ENCODE measurements around the gene PAM16.

Gene PAM16

DNA sequence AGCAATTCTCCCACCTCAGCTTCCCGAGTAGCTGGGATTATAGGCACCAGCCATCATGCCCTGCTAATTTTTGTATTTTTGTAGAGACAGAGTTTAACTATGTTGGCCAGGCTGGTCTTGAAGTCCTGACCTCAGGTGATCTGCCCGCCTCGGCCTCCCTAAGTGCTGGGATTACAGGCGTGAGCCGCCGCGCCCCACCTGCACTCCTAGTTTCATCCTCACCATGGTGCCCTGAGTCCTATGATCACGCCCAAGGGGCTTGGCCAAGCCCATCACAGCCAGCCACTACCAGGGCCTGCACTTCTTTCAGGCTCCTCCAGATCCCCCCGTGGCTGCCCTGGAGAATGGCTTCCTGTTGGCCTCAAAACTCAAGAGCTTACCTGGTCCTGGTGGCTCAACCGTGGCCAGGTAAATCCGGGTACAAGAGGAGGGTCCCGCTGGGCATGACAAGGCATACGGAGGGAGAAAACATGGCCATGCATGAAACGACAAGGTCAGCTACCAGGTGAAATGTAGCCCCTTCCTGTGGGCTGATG lies 57.9 kb downstream of the PAM16 start:
- no peak overlapping the region for H3K27ac Mint-ChIP-seq
- H3K4me3 Mint-ChIP-seq, result no peak overlapping the region
- DNase-seq (no peak), ATAC-seq (replicated peaks) (no peak)
- peaks cover 5 to 13% of the 10 kb centered on the region in 2 donors for H3K4me1 Mint-ChIP-seq
- H3K9me3 Mint-ChIP-seq, result no peaks in the 10 kb centered on the region
- H3K27me3 Mint-ChIP-seq, result peaks cover 5 to 37% of the 10 kb centered on the region in 2 donors
- H3K36me3 Mint-ChIP-seq, result no peaks in the 10 kb centered on the region

- Mint-ChIP-seq H3K9me3 (no peaks in the 10 kb centered on the region), H3K36me3 (no peaks in the 10 kb centered on the region), H3K27me3 (peaks cover 5 to 37% of the 10 kb centered on the region in 2 donors), H3K27ac (no peak overlapping the region), H3K4me3 (no peak overlapping the region), H3K4me1 (peaks cover 11 to 15% of the 10 kb centered on the region in 2 donors)
- no peak for ATAC-seq (replicated peaks)
- no peak for DNase-seq
These were observed 59.4 kb downstream of the PAM16 start for GRCh38 chr16:4291699-4292098.

Measured in stimulated activated naive B cell treated with anti-CD40 and anti-IgM and Interleukin-4, amounts not matched to agents 10 μg/mL and 1 μg/mL and 100 μg/mL, for 72 hours (primary cell).